GM18907 (cell line): Measurements from ENCODE around the gene GALK1.
A peak's percentile ranks its signal among the peaks of the same experiment; 100 is the strongest.

Experiments
- ATAC-seq: cut with Tn5 transposase; IDR thresholded peaks from one replicate; pipeline ENCODE4 v1.9.1; 2021; ENCODE audit warnings: mild to moderate bottlenecking, moderate library complexity; ENCODE audit not compliant: unreplicated experiment

GALK1 gene

DNA sequence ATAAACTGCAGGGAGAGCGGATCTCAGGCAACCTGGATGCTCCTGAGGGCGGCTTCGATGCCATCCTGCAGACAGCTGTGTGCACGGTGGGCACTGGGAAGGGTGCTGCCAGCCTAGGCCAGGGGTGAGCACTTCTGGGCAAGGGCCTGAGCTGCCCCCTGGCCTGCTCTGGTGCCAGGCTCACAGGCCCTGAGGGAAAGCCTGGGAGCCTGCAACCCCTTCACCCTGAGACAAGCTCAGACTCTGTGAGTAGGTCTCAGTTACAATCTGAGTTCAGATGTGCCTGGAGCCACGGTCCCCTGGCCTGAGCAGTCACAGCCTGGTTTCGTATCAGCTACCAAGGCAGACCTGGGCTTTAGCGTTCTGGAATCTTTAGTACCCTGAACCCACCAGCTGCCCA, 35.6 kb downstream of the GALK1 start:
- ATAC-seq, result no peak

DNA sequence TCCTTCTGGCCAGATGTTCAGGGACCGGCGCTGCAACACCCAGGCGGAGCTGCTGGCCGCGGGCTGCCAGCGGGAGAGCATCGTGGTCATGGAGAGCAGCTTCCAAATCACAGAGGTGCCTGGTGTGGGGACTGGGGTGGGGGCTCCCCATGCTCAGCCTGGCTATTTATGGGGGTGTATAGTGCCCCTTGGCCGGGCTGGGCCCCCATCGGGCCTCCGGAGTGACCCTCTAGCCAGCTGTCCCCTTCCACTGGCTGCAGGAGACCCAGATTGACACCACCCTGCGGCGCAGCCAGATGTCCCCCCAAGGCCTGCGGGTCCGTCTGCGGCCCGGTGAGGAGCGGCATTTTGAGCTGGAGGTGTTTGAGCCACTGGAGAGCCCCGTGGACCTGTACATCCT, 37.6 kb downstream of the GALK1 start:
- ATAC-seq, result no peak

DNA sequence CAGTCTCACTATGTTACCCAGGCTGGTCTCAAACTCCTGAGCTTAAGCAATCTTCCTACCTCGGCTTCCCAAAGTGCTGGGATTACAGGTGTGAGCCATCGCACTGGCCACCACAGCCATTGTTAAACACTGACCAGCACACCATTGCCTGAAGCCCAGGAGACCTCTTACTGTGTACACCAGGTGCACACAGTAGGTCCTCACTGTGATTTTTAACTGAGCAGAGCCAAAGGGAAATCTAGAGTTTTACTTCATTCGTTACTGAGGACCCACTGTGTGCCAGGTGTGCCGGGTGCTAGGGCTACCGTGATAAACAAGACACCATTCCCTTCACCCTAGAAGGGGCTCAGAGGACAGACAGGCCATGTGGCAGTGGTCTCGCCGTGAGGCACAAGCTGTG, 39.5 kb downstream of the GALK1 start:
- no peak for ATAC-seq

DNA sequence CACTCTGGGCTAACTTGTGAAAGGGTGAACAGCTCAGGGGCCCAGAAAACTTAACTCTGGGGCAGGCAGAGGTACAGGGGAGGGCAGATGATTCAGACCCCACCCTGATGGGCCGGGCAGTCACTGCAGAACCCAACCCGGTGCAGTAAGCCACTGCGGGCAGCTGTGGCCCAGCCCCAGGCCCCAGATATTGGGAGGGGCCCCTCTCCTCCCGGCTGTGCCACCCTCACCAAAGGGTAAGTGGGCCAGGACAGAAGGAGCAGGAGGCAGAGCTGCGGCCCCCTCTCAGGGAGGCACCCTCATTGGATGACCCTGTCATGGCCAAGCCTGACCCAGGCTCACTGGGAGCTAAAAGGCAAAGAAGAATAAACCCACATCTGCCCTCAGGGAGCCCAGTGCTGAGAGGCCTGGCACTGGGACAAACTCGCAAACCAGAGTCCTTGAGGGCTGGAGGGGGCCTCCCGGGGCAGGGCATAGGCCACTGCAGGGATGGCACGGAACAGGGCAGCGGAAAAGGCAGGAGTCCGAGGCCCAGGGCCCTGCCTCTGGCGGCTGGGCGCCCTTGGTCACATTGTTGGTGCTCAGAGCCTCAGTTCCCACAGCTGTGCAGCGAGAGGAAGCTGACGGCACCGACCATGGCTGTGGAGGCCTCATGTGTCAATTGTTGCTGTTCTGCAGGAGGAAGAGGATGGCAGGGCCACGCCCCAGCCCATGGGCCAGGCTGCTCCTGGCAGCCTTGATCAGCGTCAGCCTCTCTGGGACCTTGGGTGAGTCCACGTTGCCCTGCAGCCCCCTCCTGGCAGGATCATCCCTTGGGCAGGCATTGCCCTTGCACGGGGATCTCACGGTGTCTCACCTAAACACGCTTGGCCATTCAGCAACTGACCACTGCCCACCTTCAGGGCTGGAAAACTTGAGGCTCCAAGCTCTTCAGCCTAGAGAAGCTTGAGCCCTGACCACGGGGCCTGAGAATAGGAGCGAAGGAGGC, 40.7 kb downstream of the GALK1 start:
- ATAC-seq, result no peak

DNA sequence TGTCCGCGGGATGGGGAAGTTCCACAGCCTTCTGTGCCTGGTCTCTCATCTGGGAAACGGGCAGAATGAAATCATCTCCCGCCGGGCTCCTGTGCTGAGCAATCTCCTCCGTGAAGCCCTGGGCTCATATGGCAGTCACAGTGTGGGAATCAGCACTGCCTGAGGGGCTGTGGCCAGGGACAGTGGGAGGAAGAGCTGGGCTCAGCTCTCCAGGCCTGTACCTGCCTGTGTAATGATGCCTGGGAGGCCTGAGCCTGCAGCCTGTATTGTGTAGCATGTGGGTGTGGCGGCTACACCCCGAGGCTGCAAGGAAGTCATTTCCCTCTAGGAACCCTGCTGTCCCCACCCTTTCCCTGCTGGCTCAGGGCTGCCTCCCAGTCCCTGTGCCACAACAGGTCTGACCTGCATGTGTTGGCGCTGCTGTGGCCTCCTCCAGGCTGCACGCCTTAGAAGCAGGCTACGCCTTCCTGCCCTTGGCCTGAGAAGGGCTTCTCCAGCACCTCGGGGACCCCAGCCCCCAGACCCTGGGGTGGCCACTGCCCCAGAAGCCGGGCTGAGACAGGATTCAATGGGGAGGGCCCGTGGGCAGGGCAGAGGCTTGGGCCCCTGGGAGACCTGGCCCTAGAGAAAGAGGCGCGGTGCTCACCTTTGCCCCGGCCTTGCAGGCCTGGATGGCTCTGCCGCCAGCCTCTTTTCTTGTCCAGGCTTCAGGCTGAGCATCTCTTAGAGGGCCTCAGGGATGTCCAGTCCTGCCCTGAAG, 41.6 kb downstream of the GALK1 start:
- ATAC-seq, result no peak

DNA sequence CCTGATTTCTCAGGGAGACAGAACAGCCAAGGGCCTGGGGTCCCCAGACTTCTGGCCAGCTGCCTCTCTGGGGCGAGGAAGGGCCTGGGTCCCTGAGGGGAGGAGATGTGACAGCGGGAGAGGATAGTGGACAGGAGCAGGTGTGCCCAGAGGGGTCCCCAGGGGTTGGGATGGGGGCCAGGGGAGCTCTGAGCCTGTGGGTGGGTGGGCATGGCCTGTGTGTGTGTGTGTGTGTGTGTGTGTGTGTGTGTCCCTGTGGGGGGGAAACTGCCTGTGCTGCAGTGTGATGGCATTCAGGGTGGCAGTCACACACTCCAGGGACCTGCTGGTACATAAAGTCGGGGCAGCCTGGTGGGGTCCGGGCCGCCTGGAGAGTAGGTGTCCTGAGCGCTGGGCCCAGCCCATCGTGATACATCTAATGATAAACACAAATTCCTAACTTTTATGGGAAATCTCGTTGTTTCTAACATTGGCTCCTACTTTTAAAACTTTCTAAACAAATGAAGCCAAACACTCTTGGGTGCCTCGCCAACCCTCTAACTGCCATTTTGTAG, 42.4 kb downstream of the GALK1 start:
- no peak for ATAC-seq

DNA sequence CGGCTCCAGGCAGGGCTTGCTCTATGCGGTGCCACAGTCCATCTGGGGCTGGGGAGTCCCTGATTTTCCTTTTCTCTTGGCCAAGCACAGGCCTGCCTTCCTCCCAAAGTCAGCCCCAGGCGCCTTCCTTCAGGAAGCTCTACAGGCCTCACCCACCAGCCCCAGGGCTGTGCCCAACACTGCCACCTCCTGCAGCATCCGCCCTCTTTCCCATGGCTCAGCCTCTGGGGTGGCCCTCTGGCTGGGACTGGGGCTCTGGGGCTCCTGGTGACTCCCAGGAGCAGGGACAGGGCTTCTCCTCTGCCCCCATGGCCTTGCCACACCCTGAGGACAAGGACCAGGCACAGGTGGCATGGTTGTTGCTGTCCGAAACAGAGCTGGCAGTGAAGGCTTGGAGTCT, 42.9 kb downstream of the GALK1 start:
- no peak for ATAC-seq

DNA sequence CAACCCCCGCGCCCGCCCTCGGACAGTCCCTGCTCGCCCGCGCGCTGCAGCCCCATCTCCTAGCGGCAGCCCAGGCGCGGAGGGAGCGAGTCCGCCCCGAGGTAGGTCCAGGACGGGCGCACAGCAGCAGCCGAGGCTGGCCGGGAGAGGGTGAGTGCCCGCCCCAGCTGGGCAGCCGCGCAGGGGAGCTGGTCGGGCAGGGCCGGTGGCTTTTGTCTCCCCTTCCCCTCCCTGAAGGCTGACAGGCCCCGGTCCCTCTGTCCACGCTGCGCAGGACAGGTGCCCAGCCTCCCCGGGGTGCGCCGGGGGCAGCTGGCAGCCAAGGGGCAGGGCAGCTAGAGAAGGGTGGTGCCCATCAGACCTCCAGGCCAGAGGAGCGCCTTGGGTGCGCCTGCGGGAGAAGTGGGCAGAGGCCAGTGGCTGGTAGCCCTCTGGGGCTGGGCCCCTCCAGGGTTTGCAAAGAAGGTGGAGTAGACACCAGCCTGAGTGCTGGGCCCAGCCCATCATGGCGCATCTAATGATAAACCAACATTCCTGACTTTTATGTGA, 43.5 kb downstream of the GALK1 start:
- peak; percentile 11 for ATAC-seq

DNA sequence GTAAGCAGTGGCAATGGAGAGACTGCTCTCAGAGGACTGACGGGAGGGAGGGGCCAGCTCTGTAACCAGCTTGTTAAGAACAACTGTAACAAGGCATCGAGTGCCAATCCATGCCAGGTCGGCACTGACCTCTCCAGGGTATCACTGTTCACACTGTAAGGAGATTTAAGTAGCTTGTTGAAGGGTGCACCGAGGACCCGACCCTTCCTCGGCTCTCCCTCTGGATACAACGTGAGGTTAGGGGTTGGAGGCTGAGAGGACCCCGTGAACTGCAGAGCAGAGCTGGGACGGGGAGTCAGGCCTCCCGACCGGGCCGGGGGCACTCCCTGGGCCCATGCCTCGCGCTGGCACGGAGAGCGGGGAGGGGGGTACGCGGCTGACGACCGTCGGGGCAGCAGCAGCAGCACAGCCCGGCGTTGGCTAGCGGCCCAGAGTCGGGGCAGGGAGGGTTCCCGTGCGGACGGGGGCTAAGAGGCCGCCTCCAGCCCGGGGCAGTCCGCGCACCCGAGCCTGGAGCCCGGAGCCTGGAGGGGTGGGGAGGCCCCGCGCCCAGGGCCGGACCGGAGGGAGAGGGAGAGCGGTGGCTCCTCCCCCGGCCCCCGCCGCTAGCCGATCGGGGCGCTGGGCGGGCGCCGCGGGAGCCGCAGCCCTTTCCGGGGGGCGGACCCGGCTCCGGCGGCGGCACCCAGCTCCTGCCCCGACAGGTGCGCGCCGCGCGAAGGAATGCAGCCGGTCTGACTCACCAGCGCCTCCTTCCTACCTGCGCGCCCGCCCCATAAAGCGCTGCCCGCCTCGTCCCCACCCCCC, 44.1 kb downstream of the GALK1 start, which contains the start of gene ITGB4:
ITGB4 (plus strand) TSS at position 804 of the 807 bp plus-strand sequence. CDS start 3,245 bp downstream, outside the sequence.
- ATAC-seq, result peak; percentile 42

DNA sequence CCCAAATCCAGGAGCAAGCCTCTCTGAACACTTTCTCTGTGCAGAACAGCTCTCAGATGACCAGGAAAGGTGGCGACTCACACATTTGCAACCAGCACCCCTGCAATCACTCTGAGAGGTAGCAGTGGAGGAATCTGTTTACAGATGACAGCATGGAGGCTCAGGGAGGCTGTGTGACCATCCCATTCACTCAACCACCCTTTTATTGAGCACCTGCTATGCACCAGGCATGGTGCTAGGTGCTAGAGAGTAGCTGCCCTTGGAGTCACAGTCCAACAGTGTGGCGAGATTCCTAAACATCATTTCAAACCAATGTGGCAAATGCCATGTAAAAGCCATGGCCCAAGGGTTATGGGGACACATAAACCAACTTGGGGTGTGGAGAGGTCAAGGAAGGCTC, 45.3 kb downstream of the GALK1 start:
- ATAC-seq, result no peak

DNA sequence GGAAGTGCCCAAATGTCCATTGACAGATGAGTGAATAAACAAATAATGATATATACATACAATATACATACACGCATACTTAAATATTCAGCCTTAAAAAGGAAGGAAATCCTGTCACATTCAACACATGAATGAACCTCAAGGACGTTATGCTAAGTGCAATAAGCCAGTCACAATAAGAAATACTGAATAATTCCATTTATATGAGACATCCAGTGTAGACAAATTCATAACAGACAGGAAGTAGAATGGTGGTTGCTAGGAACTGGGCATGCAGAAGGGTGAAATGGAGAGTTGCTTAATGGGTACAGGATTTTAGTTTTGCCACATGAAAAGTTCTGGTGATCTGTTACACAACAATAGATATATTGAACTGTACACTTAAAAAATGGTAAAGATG, 52.5 kb downstream of the GALK1 start:
- no peak for ATAC-seq
